ENCODE data around the gene CCL3. TPM values are rescaled to one million over a fixed set of nuclear protein-coding genes. Genes with fewer than 3 reads are reported as not detected.

Gene CCL3
- polyA plus RNA-seq, 1 donor from 2014 or later: not detected

- H3K9me3 ChIP-seq (ENCODE audit: low read length): no peaks in the 10 kb centered on the region
- no peak for TF ChIP-seq RAD21 (conservative IDR thresholded peaks at IDR 0.05)
- TF ChIP-seq EZH2 (IDR thresholded peaks at IDR 0.05; ENCODE audit: borderline replicate concordance, insufficient read depth, low read length, poor library complexity, severe bottlenecking): no peak
- no peak for TF ChIP-seq EP300 (conservative IDR thresholded peaks at IDR 0.05; ENCODE audit: poor library complexity, severe bottlenecking)
- TF ChIP-seq SMC3 (conservative IDR thresholded peaks at IDR 0.05; ENCODE audit: poor library complexity): no peak
- TF ChIP-seq TAF1 (IDR thresholded peaks at IDR 0.05; ENCODE audit: low read depth): no peak
- TF ChIP-seq, protein P1, sequence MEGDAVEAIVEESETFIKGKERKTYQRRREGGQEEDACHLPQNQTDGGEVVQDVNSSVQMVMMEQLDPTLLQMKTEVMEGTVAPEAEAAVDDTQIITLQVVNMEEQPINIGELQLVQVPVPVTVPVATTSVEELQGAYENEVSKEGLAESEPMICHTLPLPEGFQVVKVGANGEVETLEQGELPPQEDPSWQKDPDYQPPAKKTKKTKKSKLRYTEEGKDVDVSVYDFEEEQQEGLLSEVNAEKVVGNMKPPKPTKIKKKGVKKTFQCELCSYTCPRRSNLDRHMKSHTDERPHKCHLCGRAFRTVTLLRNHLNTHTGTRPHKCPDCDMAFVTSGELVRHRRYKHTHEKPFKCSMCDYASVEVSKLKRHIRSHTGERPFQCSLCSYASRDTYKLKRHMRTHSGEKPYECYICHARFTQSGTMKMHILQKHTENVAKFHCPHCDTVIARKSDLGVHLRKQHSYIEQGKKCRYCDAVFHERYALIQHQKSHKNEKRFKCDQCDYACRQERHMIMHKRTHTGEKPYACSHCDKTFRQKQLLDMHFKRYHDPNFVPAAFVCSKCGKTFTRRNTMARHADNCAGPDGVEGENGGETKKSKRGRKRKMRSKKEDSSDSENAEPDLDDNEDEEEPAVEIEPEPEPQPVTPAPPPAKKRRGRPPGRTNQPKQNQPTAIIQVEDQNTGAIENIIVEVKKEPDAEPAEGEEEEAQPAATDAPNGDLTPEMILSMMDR (IDR thresholded peaks at IDR 0.05; ENCODE audit: poor library complexity, severe bottlenecking): no peak
- TF ChIP-seq MXI1 (conservative IDR thresholded peaks at IDR 0.05; ENCODE audit: poor library complexity, severe bottlenecking): no peak
- H2AFZ ChIP-seq (ENCODE audit: low read depth, low read length): no peak overlapping the region
- H3K27ac ChIP-seq (ENCODE audit: low read length): no peak overlapping the region
- no peaks in the 10 kb centered on the region for H3K79me2 ChIP-seq (replicated peaks; ENCODE audit: insufficient read depth, low read length)
- no peaks in the 10 kb centered on the region for H3K27me3 ChIP-seq (ENCODE audit: insufficient read depth, low read depth, low read length)
- H3K4me2 ChIP-seq (ENCODE audit: low read length): no peak overlapping the region
- H4K20me1 ChIP-seq (ENCODE audit: insufficient read depth): no peaks in the 10 kb centered on the region
- no peaks in the 10 kb centered on the region for H3K36me3 ChIP-seq (ENCODE audit: insufficient read depth, low read length)
- no peak overlapping the region for H3K4me3 ChIP-seq (ENCODE audit: low read length)
- no peaks in the 10 kb centered on the region for H3F3A ChIP-seq (ENCODE audit: insufficient read depth, low read length, poor library complexity, severe bottlenecking)
- no peak overlapping the region for H3K9ac ChIP-seq (ENCODE audit: low read length)
- H3K9me2 ChIP-seq (ENCODE audit: insufficient read depth, low read length): no peaks in the 10 kb centered on the region
Measured at GRCh38 chr17:36132421-36132831, 42.5 kb upstream of the CCL3 start.

GRCh38 chr17:36131931-36132330 lies 42.0 kb upstream of the CCL3 start:
- TF ChIP-seq RAD21 (conservative IDR thresholded peaks at IDR 0.05): no peak
- no peak for TF ChIP-seq TAF1 (IDR thresholded peaks at IDR 0.05; ENCODE audit: low read depth)
- no peak for TF ChIP-seq REST (IDR thresholded peaks at IDR 0.05; ENCODE audit: borderline replicate concordance)
- no peak for TF ChIP-seq EZH2 (IDR thresholded peaks at IDR 0.05; ENCODE audit: borderline replicate concordance, insufficient read depth, low read length, poor library complexity, severe bottlenecking)
- TF ChIP-seq, protein P1 (IDR thresholded peaks at IDR 0.05; ENCODE audit: poor library complexity, severe bottlenecking): no peak
- no peak for TF ChIP-seq EP300 (conservative IDR thresholded peaks at IDR 0.05; ENCODE audit: poor library complexity, severe bottlenecking)
- no peak for TF ChIP-seq SMC3 (conservative IDR thresholded peaks at IDR 0.05; ENCODE audit: poor library complexity)
- no peak for TF ChIP-seq MXI1 (conservative IDR thresholded peaks at IDR 0.05; ENCODE audit: poor library complexity, severe bottlenecking)
- TF ChIP-seq POLR2AphosphoS5 (IDR thresholded peaks at IDR 0.05): no peak
- H3K4me3 ChIP-seq (ENCODE audit: low read length): no peak overlapping the region
- no peak overlapping the region for H3K9ac ChIP-seq (ENCODE audit: low read length)
- no peaks in the 10 kb centered on the region for H3F3A ChIP-seq (ENCODE audit: insufficient read depth, low read length, poor library complexity, severe bottlenecking)
- no peak overlapping the region for H3K4me2 ChIP-seq (ENCODE audit: low read length)
- H3K36me3 ChIP-seq (ENCODE audit: insufficient read depth, low read length): no peaks in the 10 kb centered on the region
- no peaks in the 10 kb centered on the region for H3K27me3 ChIP-seq (ENCODE audit: insufficient read depth, low read depth, low read length)
- no peaks in the 10 kb centered on the region for H3K9me3 ChIP-seq (ENCODE audit: low read length)
- H3K9me2 ChIP-seq (ENCODE audit: insufficient read depth, low read length): no peaks in the 10 kb centered on the region
- no peaks in the 10 kb centered on the region for H4K20me1 ChIP-seq (ENCODE audit: insufficient read depth)
- H3K27ac ChIP-seq (ENCODE audit: low read length): no peak overlapping the region
- no peaks in the 10 kb centered on the region for H3K79me2 ChIP-seq (replicated peaks; ENCODE audit: insufficient read depth, low read length)
- H2AFZ ChIP-seq (ENCODE audit: low read depth, low read length): no peak overlapping the region

Data from neural cell (in vitro differentiated cells).